Pons (tissue), 1 donor: ENCODE data around the gene HERPUD1.
A peak's percentile ranks its signal among the peaks of the same experiment; 100 is the strongest.
"Not testable (repeated sequence)": the region's sequence is repeated elsewhere in the genome, so short reads cannot be mapped to it uniquely, and the experiment has no call there.

Experiments used
- DNase-seq: peaks from one replicate; pipeline ENCODE4 v3.0.0-alpha.2; 2016; ENCODE audit warnings: low spot score

The HERPUD1 gene

GRCh38 chr16:56980792-56981724, 49.1 kb downstream of the HERPUD1 start:
- no peak for DNase-seq

GRCh38 chr16:56981729-56982271, 49.9 kb downstream of the HERPUD1 start:
- no peak for DNase-seq

GRCh38 chr16:56982695-56983094, 50.8 kb downstream of the HERPUD1 start:
- DNase-seq = no peak

- DNase-seq = no peak
Measured at GRCh38 chr16:56983211-56983751, 51.3 kb downstream of the HERPUD1 start.

- no peak for DNase-seq
Measured at GRCh38 chr16:56984639-56985038, 52.7 kb downstream of the HERPUD1 start.

- DNase-seq = no peak
Measured at GRCh38 chr16:56985288-56985961, 53.5 kb downstream of the HERPUD1 start.

GRCh38 chr16:56985962-56986360, 54.0 kb downstream of the HERPUD1 start:
- no peak for DNase-seq

GRCh38 chr16:56986361-56986760, 54.4 kb downstream of the HERPUD1 start:
- DNase-seq = no peak

GRCh38 chr16:56986908-56987307, 55.0 kb downstream of the HERPUD1 start:
- not testable (repeated sequence) for DNase-seq

GRCh38 chr16:56987692-56988091, 55.8 kb downstream of the HERPUD1 start:
- no peak for DNase-seq

- DNase-seq = no peak
Measured at GRCh38 chr16:56988161-56988947, 56.4 kb downstream of the HERPUD1 start.

- peak; percentile 76 for DNase-seq
Measured at GRCh38 chr16:56988948-56989945, 57.3 kb downstream of the HERPUD1 start, which contains the start of gene NLRC5. Gene NLRC5 (plus strand): TSS chr16:56989557. CDS start chr16:57020713, 31,156 bp downstream.

- no peak for DNase-seq
Measured at GRCh38 chr16:56989988-56990387, 58.0 kb downstream of the HERPUD1 start.

- DNase-seq = no peak
Measured at GRCh38 chr16:56990407-56991286, 58.7 kb downstream of the HERPUD1 start.

GRCh38 chr16:56992431-56992830, 60.5 kb downstream of the HERPUD1 start:
- DNase-seq = not testable (repeated sequence)

- DNase-seq = no peak
Measured at GRCh38 chr16:56993204-56993603, 61.3 kb downstream of the HERPUD1 start.

GRCh38 chr16:56994311-56994710, 62.4 kb downstream of the HERPUD1 start:
- no peak for DNase-seq
